ENCODE measurements around the gene ZNF821. TPM values are rescaled to one million over a fixed set of nuclear protein-coding genes. Genes with fewer than 3 reads are reported as not detected.

ZNF821 gene
- total and polyA plus RNA-seq, 2 donors from 2014 or later = 7.1 to 10.0 TPM

DNA sequence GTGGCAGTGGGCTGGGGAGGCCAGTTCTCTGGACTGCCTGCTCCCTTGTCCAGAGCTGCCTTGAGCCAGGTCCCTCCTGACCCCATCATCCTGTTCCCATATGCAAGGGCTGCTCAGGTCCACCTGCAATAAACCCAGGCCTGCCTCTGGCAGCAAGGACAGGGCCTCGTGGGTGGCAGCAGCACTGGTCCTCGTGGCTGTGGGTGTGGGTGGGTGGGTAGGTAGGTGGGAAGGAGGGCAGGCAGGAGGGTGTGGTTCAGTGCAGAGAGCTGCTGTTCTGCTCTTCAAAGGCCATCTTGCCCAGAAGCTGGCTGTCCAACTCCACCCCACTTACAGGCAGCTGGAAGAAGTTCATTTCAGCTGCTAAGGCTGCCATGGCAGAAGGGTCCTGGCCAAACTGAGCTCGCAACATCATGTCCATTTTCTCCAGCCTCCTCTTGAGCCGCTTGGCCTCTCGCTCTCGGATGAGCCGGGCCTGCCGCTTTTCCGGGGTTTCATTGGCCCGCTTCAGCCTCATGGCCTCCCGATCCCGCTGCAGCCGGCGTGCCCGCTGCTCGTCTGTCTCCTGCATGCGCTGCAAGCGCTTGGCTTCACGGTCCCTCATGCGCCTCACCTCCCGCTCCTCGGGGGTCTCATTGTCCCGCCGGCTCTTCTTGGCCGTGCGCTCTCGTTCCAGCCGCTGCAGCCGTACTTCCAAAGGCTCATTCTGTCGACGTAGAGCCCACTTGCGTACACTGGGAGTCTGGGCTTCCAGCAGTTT lies 24.0 kb downstream of the ZNF821 start:
- Histone ChIP-seq H3K4me1 (ENCODE audit: control insufficient read depth in 2 of 3, insufficient read depth in 2 of 3, low read depth in 1 of 3, low read length in 3 of 3) (peaks cover 0 to 22% (median 7%) of the 10 kb centered on the region in 3 donors), H3K36me3 (ENCODE audit: control insufficient read depth in 2 of 3, insufficient read depth in 3 of 3, low read length in 3 of 3) (peaks cover 5 to 14% (median 9%) of the 10 kb centered on the region in 3 donors), H3K9me3 (ENCODE audit: control insufficient read depth in 2 of 3, insufficient read depth in 1 of 3, low read length in 3 of 3) (no peaks in the 10 kb centered on the region), H3K9ac (ENCODE audit: low read length in 3 of 3) (no peak overlapping the region), H3K27ac (ENCODE audit: low read depth in 2 of 2, low read length in 2 of 2) (peak overlapping the region; percentile 67 to 73), H3K27me3 (ENCODE audit: control insufficient read depth, insufficient read depth, low read length) (no peaks in the 10 kb centered on the region), H3K4me3 (ENCODE audit: low read length in 3 of 3) (no peak overlapping the region)
- intact Hi-C loops (cut with DNase I) = no loop called here
- TF ChIP-seq, protein P1, sequence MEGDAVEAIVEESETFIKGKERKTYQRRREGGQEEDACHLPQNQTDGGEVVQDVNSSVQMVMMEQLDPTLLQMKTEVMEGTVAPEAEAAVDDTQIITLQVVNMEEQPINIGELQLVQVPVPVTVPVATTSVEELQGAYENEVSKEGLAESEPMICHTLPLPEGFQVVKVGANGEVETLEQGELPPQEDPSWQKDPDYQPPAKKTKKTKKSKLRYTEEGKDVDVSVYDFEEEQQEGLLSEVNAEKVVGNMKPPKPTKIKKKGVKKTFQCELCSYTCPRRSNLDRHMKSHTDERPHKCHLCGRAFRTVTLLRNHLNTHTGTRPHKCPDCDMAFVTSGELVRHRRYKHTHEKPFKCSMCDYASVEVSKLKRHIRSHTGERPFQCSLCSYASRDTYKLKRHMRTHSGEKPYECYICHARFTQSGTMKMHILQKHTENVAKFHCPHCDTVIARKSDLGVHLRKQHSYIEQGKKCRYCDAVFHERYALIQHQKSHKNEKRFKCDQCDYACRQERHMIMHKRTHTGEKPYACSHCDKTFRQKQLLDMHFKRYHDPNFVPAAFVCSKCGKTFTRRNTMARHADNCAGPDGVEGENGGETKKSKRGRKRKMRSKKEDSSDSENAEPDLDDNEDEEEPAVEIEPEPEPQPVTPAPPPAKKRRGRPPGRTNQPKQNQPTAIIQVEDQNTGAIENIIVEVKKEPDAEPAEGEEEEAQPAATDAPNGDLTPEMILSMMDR (IDR thresholded peaks at IDR 0.05; ENCODE audit: borderline replicate concordance, extremely low read depth, insufficient read depth) = no peak
- DNase-seq = no peak
- no peak for FAIRE-seq

DNA sequence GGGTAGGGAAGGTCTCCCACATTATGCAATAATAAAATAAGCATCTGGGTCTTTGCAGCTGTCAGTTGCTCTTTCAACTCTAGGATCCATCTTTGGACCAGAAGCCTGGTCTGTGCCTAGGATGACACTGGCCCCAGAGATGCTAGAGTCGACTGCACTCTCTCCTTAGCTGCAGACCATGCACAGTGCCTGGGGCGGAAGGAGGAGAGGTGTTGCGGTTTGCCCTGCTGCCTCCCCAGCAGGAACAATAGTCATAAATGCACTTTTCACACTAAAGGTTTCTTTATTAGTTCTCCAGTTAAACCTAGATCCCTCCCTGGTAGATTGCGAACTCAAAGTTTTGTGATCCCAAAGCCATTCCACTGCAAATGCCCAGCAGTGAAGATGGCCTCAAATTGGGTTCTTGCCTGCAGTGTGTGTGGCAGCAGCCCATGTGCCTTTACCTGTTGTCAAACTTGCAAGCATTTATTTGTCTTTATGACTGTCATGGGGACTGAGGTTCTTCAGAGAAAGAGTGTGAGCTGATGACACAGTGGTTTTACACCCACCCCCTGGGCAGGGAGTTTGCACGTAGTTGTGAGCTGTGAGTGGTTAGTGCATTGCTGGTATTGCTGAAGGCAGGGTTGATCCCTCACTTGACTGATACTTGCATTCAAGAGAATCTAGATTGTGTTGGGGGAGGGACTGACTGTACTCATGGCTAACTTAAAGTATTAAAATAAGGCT lies 27.9 kb downstream of the ZNF821 start:
- FAIRE-seq (no peak), DNase-seq (no peak)
- H3K4me3 ChIP-seq (ENCODE audit: low read length in 3 of 3) = no peak overlapping the region
- H3K27me3 ChIP-seq (ENCODE audit: control insufficient read depth, insufficient read depth, low read length) = no peaks in the 10 kb centered on the region
- no peak overlapping the region for H3K9ac ChIP-seq (ENCODE audit: low read length in 3 of 3)
- H3K4me1 ChIP-seq (ENCODE audit: control insufficient read depth in 2 of 3, insufficient read depth in 2 of 3, low read depth in 1 of 3, low read length in 3 of 3) = peaks cover 0 to 35% (median 12%) of the 10 kb centered on the region in 3 donors
- peaks cover 0 to 13% (median 10%) of the 10 kb centered on the region in 3 donors for H3K36me3 ChIP-seq (ENCODE audit: control insufficient read depth in 2 of 3, insufficient read depth in 3 of 3, low read length in 3 of 3)
- H3K27ac ChIP-seq (ENCODE audit: low read depth in 2 of 2, low read length in 2 of 2) = peak overlapping the region in 1 of 2 donors; percentile 32
- TF ChIP-seq, protein P1 (IDR thresholded peaks at IDR 0.05; ENCODE audit: borderline replicate concordance, extremely low read depth, insufficient read depth) = no peak
- H3K9me3 ChIP-seq (ENCODE audit: control insufficient read depth in 2 of 3, insufficient read depth in 1 of 3, low read length in 3 of 3) = no peaks in the 10 kb centered on the region
- intact Hi-C loops (cut with DNase I) = no loop called here

DNA sequence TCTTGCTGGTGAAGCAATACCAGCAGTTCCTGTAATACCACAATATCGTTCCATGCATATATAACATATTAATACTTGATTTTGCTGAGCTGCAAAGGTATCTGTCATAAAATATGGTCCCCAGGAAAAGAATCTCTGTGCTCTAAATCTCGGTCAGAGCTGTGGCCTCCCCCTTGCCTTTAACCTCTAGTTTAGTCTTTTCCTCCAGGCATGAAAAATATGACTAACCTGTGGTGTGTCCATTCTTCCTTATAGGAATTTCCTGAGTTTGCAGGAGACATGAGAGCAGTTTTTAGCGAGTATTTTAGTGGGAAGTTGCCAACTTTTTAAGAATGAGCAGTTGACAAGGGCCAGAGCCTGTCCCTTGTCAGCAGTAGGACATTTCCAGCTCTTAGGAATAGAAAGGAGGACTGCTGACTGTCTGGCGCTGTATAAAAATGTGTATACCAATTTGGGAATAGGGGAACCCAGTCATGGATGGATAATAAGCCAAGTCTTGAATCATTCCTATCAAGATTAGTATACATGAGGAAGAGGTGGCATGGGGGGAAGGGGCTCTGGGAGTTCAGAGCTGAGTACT lies 29.5 kb downstream of the ZNF821 start:
- H3K9me3 ChIP-seq (ENCODE audit: control insufficient read depth in 2 of 3, insufficient read depth in 1 of 3, low read length in 3 of 3) = no peaks in the 10 kb centered on the region
- no peak overlapping the region for H3K9ac ChIP-seq (ENCODE audit: low read length in 3 of 3)
- FAIRE-seq (no peak), DNase-seq (no peak)
- H3K27ac ChIP-seq (ENCODE audit: low read depth in 2 of 2, low read length in 2 of 2) = no peak overlapping the region
- TF ChIP-seq, protein P1 (IDR thresholded peaks at IDR 0.05; ENCODE audit: borderline replicate concordance, extremely low read depth, insufficient read depth) = no peak
- H3K4me3 ChIP-seq (ENCODE audit: low read length in 3 of 3) = no peak overlapping the region
- peaks cover 0 to 27% (median 10%) of the 10 kb centered on the region in 3 donors for H3K4me1 ChIP-seq (ENCODE audit: control insufficient read depth in 2 of 3, insufficient read depth in 2 of 3, low read depth in 1 of 3, low read length in 3 of 3)
- intact Hi-C loops (cut with DNase I) = no loop called here
- peaks cover 0 to 26% (median 24%) of the 10 kb centered on the region in 3 donors for H3K36me3 ChIP-seq (ENCODE audit: control insufficient read depth in 2 of 3, insufficient read depth in 3 of 3, low read length in 3 of 3)
- H3K27me3 ChIP-seq (ENCODE audit: control insufficient read depth, insufficient read depth, low read length) = no peaks in the 10 kb centered on the region

Measured in kidney (tissue), 14 donors.